Transverse colon (tissue), 4 donors: ENCODE results near the gene FAM81B.

Source experiments
- EP300 ChIP-seq: sonication (generic); formaldehyde crosslinking; IDR thresholded peaks from one replicate; pipeline ENCODE4 v1.6.1; 2017; ENCODE audit warnings: antibody characterized with exemption, low read depth
- POLR2A ChIP-seq: fragments of 450-650 bp; IDR thresholded peaks from one replicate; pipeline ENCODE4 v1.6.1; 2016; ENCODE audit warnings: antibody characterized with exemption, mild to moderate bottlenecking, moderate library complexity
- POLR2AphosphoS5 ChIP-seq, 3 donors: sonication (generic); formaldehyde crosslinking; IDR thresholded peaks; one replicate each; pipeline ENCODE4 v1.6.1; 2016; ENCODE audit warnings: antibody characterized with exemption in 3 of 3
- TF ChIP-seq, protein P1 (sequence below), 5 experiments: fragments of 200-600 bp in 3 of 5; fragments of 450-650 bp in 2 of 5; sonication (generic) in 3 of 5; IDR thresholded peaks; 1 replicate in 2 of 5; 2 replicates in 3 of 5; pipeline ENCODE4 v1.5.1; 2016 to 2017; ENCODE audit warnings: antibody characterized with exemption in 5 of 5, inconsistent platforms in 3 of 5, mild to moderate bottlenecking in 2 of 5, moderate library complexity in 1 of 5

DNA sequence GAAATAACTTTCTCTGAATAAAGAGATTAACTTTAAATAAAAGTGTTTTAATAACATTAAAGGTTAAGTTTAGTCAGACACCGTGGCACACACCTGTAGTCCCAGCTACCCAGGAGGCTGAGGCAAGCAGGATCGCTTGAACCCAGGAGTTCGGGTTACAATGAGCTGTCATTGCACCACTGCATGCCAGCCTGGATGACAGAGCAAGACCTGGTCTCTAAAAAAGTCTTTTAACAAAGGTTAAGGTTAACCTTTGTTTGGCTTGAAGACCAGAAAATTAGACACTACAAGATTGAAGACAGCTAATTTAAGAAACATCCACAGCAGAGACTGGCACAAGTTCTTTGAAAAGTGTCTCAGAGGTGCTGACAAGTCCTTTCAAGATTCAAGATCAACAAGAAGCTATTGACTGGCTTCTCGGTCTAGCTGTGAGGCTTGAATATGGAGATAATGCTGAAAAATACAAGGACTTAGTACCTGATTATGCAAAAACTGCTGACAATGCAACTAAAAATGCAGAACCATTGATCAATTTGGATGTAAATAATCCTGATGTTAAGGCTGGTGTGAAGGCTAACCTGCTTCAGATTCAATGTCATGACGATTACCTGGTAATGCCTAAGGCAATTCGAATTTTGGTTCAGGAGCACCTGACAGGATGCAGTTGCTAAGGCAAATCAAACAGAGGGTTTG is 48.8 kb downstream of the FAM81B start:
- TF ChIP-seq, protein P1, sequence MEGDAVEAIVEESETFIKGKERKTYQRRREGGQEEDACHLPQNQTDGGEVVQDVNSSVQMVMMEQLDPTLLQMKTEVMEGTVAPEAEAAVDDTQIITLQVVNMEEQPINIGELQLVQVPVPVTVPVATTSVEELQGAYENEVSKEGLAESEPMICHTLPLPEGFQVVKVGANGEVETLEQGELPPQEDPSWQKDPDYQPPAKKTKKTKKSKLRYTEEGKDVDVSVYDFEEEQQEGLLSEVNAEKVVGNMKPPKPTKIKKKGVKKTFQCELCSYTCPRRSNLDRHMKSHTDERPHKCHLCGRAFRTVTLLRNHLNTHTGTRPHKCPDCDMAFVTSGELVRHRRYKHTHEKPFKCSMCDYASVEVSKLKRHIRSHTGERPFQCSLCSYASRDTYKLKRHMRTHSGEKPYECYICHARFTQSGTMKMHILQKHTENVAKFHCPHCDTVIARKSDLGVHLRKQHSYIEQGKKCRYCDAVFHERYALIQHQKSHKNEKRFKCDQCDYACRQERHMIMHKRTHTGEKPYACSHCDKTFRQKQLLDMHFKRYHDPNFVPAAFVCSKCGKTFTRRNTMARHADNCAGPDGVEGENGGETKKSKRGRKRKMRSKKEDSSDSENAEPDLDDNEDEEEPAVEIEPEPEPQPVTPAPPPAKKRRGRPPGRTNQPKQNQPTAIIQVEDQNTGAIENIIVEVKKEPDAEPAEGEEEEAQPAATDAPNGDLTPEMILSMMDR (IDR thresholded peaks at IDR 0.05), result no peak
- TF ChIP-seq EP300 (no peak), POLR2AphosphoS5 (IDR thresholded peaks at IDR 0.05) (no peak), POLR2A (no peak)
